Esophagus muscularis mucosa (tissue), 4 donors: ENCODE measurements around the gene FMO2.

Experiments used
- CTCF ChIP-seq, 3 experiments: fragments of 200-600 bp in 2 of 3; fragments of 450-650 bp in 1 of 3; sonication (generic) in 2 of 3; IDR thresholded peaks; one replicate each; pipeline ENCODE4 v1.5.1; 2017 to 2019; ENCODE audit warnings: antibody characterized with exemption in 3 of 3, mild to moderate bottlenecking in 2 of 3, moderate library complexity in 1 of 3
- EP300 ChIP-seq: sonication (generic); formaldehyde crosslinking; IDR thresholded peaks from one replicate; pipeline ENCODE4 v1.6.1; 2017; ENCODE audit warnings: antibody characterized with exemption
- POLR2A ChIP-seq: fragments of 450-650 bp; IDR thresholded peaks from one replicate; pipeline ENCODE4 v1.6.1; 2017; ENCODE audit warnings: antibody characterized with exemption, moderate library complexity, mild to moderate bottlenecking, low read depth
- POLR2AphosphoS5 ChIP-seq, 2 donors: sonication (generic); formaldehyde crosslinking; IDR thresholded peaks; one replicate each; pipeline ENCODE4 v1.6.1; 2017; ENCODE audit warnings: antibody characterized with exemption in 2 of 2

- TF ChIP-seq CTCF (IDR thresholded peaks at IDR 0.05) (no peak), POLR2A (no peak), EP300 (no peak), POLR2AphosphoS5 (IDR thresholded peaks at IDR 0.05) (no peak)
Observed at GRCh38 chr1:171212607-171213351, 27.7 kb downstream of the FMO2 start.
